H9 (cell line): ENCODE measurements around the gene WNT3A. TPM values are rescaled to one million over a fixed set of nuclear protein-coding genes. Genes with fewer than 3 reads are reported as not detected.

Source experiments
- DNase-seq: peaks from one replicate; pipeline ENCODE4 v3.0.0-alpha.2; 2017
- H2AFZ ChIP-seq: one replicate; pipeline ENCODE4 v1.6.1; 2013; ENCODE audit warnings: mild to moderate bottlenecking, low read length, control low read depth, moderate library complexity
- H2AK5ac ChIP-seq: 2 replicates; pipeline ENCODE4 v1.6.1; 2013; ENCODE audit warnings: low read length, control low read depth, mixed read lengths; ENCODE audit not compliant: insufficient read length
- H2BK120ac ChIP-seq: one replicate; pipeline ENCODE4 v1.6.1; 2013; ENCODE audit warnings: low read depth, mild to moderate bottlenecking, low read length, control low read depth, inconsistent platforms; ENCODE audit not compliant: poor library complexity, severe bottlenecking
- H2BK12ac ChIP-seq: 2 replicates; pipeline ENCODE4 v1.6.1; 2013; ENCODE audit warnings: low read length, control low read depth, mixed read lengths, low read depth; ENCODE audit not compliant: insufficient read length
- H2BK15ac ChIP-seq: 2 replicates; pipeline ENCODE4 v1.6.1; 2013; ENCODE audit warnings: low read depth, low read length, control low read depth
- H2BK20ac ChIP-seq: one replicate; pipeline ENCODE4 v1.6.1; 2013; ENCODE audit warnings: low read depth, mild to moderate bottlenecking, low read length, control low read depth, inconsistent platforms; ENCODE audit not compliant: poor library complexity, severe bottlenecking
- H2BK5ac ChIP-seq: 2 replicates; pipeline ENCODE4 v1.6.1; 2013; ENCODE audit warnings: low read length, control low read depth, mixed read lengths; ENCODE audit not compliant: insufficient read length
- H3K14ac ChIP-seq: 2 replicates; pipeline ENCODE4 v1.6.1; 2013; ENCODE audit warnings: low read length, control low read depth; ENCODE audit not compliant: insufficient read depth
- H3K18ac ChIP-seq: 2 replicates; pipeline ENCODE4 v1.6.1; 2013; ENCODE audit warnings: low read depth, mild to moderate bottlenecking, mixed read lengths, low read length, control low read depth; ENCODE audit not compliant: insufficient read length
- H3K23ac ChIP-seq: 2 replicates; pipeline ENCODE4 v1.6.1; 2013; ENCODE audit warnings: low read length, control low read depth, mixed read lengths, low read depth; ENCODE audit not compliant: insufficient read length
- H3K23me2 ChIP-seq: 2 replicates; pipeline ENCODE4 v1.6.1; 2013; ENCODE audit warnings: low read depth, mild to moderate bottlenecking, mixed read lengths, low read length, control low read depth; ENCODE audit not compliant: insufficient read length, poor library complexity, severe bottlenecking
- H3K27ac ChIP-seq: 2 replicates; pipeline ENCODE4 v1.5.1; 2013; ENCODE audit warnings: low read length, control low read depth, mixed read lengths, low read depth; ENCODE audit not compliant: insufficient read length
- H3K27me3 ChIP-seq: 2 replicates; pipeline ENCODE4 v1.6.1; 2013; ENCODE audit warnings: low read length, control low read depth, inconsistent platforms; ENCODE audit not compliant: insufficient read depth
- H3K4ac ChIP-seq: 2 replicates; pipeline ENCODE4 v1.6.1; 2013; ENCODE audit warnings: low read depth, mild to moderate bottlenecking, control low read depth, inconsistent platforms, low read length, moderate library complexity
- H3K4me1 ChIP-seq: 2 replicates; pipeline ENCODE4 v1.6.1; 2013; ENCODE audit warnings: low read length, control low read depth, inconsistent platforms; ENCODE audit not compliant: insufficient read depth
- H3K4me2 ChIP-seq: 2 replicates; pipeline ENCODE4 v1.6.1; 2013; ENCODE audit warnings: low read length, control low read depth, mixed read lengths; ENCODE audit not compliant: insufficient read length, insufficient read depth
- H3K56ac ChIP-seq: 2 replicates; pipeline ENCODE4 v1.6.1; 2013; ENCODE audit warnings: low read depth, mild to moderate bottlenecking, mixed read lengths, low read length, control low read depth; ENCODE audit not compliant: insufficient read length
- H3K79me1 ChIP-seq: 2 replicates; pipeline ENCODE4 v1.6.1; 2013; ENCODE audit warnings: low read depth, mild to moderate bottlenecking, moderate library complexity, low read length, control low read depth, inconsistent platforms; ENCODE audit not compliant: insufficient read depth, poor library complexity, severe bottlenecking
- H3K79me2 ChIP-seq: 2 replicates; pipeline ENCODE4 v1.6.1; 2013; ENCODE audit warnings: low read length, control low read depth, inconsistent platforms; ENCODE audit not compliant: insufficient read depth
- H3K9ac ChIP-seq: 2 replicates; pipeline ENCODE4 v1.6.1; 2013; ENCODE audit warnings: low read length, control low read depth, mixed read lengths; ENCODE audit not compliant: insufficient read length; ENCODE audit errors: extremely low read depth
- H3K9me3 ChIP-seq: one replicate; pipeline ENCODE4 v1.6.1; 2013; ENCODE audit warnings: low read depth, low read length, inconsistent platforms; ENCODE audit not compliant: control insufficient read depth
- H3T11ph ChIP-seq: one replicate; pipeline ENCODE4 v1.6.1; 2013; ENCODE audit warnings: mild to moderate bottlenecking, low read length, control low read depth, inconsistent platforms
- H4K20me1 ChIP-seq: one replicate; pipeline ENCODE4 v1.6.1; 2013; ENCODE audit not compliant: control insufficient read depth, insufficient read length, insufficient read depth
- H4K5ac ChIP-seq: 2 replicates; pipeline ENCODE4 v1.6.1; 2013; ENCODE audit warnings: low read depth, mild to moderate bottlenecking, mixed read lengths, low read length, control low read depth; ENCODE audit not compliant: insufficient read length
- H4K8ac ChIP-seq: replicated peaks from 2 replicates; pipeline ENCODE4 v1.6.1; 2013; ENCODE audit warnings: low read length, control low read depth, mixed read lengths, low read depth; ENCODE audit not compliant: insufficient read length
- H4K91ac ChIP-seq: 2 replicates; pipeline ENCODE4 v1.6.1; 2013; ENCODE audit warnings: low read depth, mild to moderate bottlenecking, moderate library complexity, mixed read lengths, low read length, control low read depth; ENCODE audit not compliant: insufficient read length
- H3K27ac Mint-ChIP-seq, 3 experiments: 2 replicates in 2 of 3; 3 replicates in 1 of 3; pipeline ENCODE4 v1.8.0; 2020 to 2021; ENCODE audit warnings: mixed read lengths in 3 of 3, mild to moderate bottlenecking in 1 of 3, moderate library complexity in 1 of 3
- H3K27me3 Mint-ChIP-seq: 2 replicates; pipeline ENCODE4 v1.8.0; 2021; ENCODE audit warnings: low read depth, mild to moderate bottlenecking, moderate library complexity, mixed read lengths
- H3K36me3 Mint-ChIP-seq, 3 experiments: 2 replicates in 2 of 3; 3 replicates in 1 of 3; pipeline ENCODE4 v1.8.0; 2020 to 2021; ENCODE audit warnings: low read depth in 3 of 3, mixed read lengths in 3 of 3; ENCODE audit not compliant: insufficient read depth in 1 of 3
- H3K4me1 Mint-ChIP-seq, 2 experiments: 2 replicates each; pipeline ENCODE4 v1.8.0; 2020; ENCODE audit warnings: mixed read lengths in 2 of 2
- H3K4me3 Mint-ChIP-seq, 2 experiments: 2 replicates in 1 of 2; 3 replicates in 1 of 2; pipeline ENCODE4 v1.8.0; 2020 to 2021; ENCODE audit warnings: mild to moderate bottlenecking in 2 of 2, mixed read lengths in 2 of 2, moderate library complexity in 1 of 2
- H3K9me3 Mint-ChIP-seq, 2 experiments: 2 replicates in 1 of 2; 3 replicates in 1 of 2; pipeline ENCODE4 v1.8.0; 2020; ENCODE audit warnings: mild to moderate bottlenecking in 2 of 2, mixed read lengths in 2 of 2, moderate library complexity in 1 of 2
- WGBS: extraction: QIAGEN DNeasy Blood & Tissue Kit; methylation state at CpG from one replicate; pipeline ENCODE4 v1.1.7; 2013; ENCODE audit warnings: missing lambda C conversion rate, low lambda C conversion rate, mixed read lengths; ENCODE audit not compliant: insufficient read length; ENCODE audit errors: extremely low coverage; 5-methylcytosine and 5-hydroxymethylcytosine counted together
- total RNA-seq: library from RNA; stranded (reverse); gene quantifications from 2 replicates; pipeline ENCODE4 v1.2.1, GENCODE V29; 2021
- TF ChIP-seq, protein P1 (sequence below): fragments of 200-600 bp; sonication (generic); conservative IDR thresholded peaks from 3 replicates; pipeline ENCODE4 v1.8.0; 2021; ENCODE audit warnings: antibody characterized with exemption, mild to moderate bottlenecking

The WNT3A gene
- total RNA-seq, 1 experiment from 2014 or later, result 0.17 TPM

DNA sequence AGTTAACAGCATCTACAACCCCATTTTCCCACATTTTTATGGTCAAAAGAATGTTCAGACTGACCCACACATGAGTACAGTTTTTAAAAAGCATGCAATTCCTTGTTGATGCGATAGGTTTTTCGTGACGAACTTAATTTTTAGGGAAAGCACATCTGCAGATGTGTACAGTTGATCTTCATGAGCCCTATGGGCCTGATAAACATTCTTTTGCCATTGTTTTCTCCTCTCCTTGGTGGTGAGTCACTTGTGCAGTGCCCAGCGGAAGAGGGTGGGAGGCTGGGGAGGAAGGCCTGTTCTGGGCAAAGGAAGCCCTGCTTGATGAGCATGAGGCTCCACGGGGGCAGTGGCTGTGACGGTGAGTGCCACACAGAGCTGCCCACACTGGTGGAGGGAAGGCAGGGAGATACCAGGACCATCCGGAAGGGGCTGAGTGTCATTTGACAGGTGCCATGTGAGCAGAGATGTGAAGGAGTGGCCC lies 81.0 kb downstream of the WNT3A start:
- no peak overlapping the region for H2BK5ac ChIP-seq
- H3K4me2 ChIP-seq, result no peak overlapping the region
- no peak overlapping the region for H4K8ac ChIP-seq
- peaks cover 10% of the 10 kb centered on the region for H3K23me2 ChIP-seq
- WGBS, result no CpG with 5 or more reads among the region's 7 CpGs
- peaks cover 6% of the 10 kb centered on the region for H3K4me1 ChIP-seq
- no peak overlapping the region for H3K9ac ChIP-seq
- H2BK20ac ChIP-seq, result no peak overlapping the region
- no peak overlapping the region for H3K27ac ChIP-seq
- no peak overlapping the region for H4K91ac ChIP-seq
- DNase-seq, result no peak
- no peak overlapping the region for H2BK120ac ChIP-seq
- no peak overlapping the region for H2AFZ ChIP-seq
- no peaks in the 10 kb centered on the region for H3K9me3 ChIP-seq
- no peak overlapping the region for H2BK15ac ChIP-seq
- no peak overlapping the region for H3K56ac ChIP-seq
- H2AK5ac ChIP-seq, result no peak overlapping the region
- Mint-ChIP-seq H3K27ac (no peak overlapping the region; a peak in 2 of 7 replicates), H3K4me1 (peaks cover 38 to 46% of the 10 kb centered on the region in 2 experiments), H3K9me3 (0 out of 5 replicates have a peak, but pooled peaks cover 0 to 3% of the 10 kb centered on the region in 2 experiments), H3K36me3 (peaks cover 23 to 31% (median 27%) of the 10 kb centered on the region in 3 experiments), H3K4me3 (0 out of 5 replicates have a peak overlapping the region, but pooled peaks of 1 of the 2 experiments have one; percentile 25), H3K27me3 (no peaks in the 10 kb centered on the region; the same call in 1 of the 2 replicates)
- peaks cover 95% of the 10 kb centered on the region for H3K79me2 ChIP-seq
- peaks cover 5% of the 10 kb centered on the region for H4K20me1 ChIP-seq
- H3K18ac ChIP-seq, result no peak overlapping the region
- no peak overlapping the region for H3K23ac ChIP-seq
- H3K4ac ChIP-seq, result no peak overlapping the region
- no peak overlapping the region for H3T11ph ChIP-seq
- H2BK12ac ChIP-seq, result no peak overlapping the region
- H3K27me3 ChIP-seq, result no peaks in the 10 kb centered on the region
- TF ChIP-seq, protein P1, sequence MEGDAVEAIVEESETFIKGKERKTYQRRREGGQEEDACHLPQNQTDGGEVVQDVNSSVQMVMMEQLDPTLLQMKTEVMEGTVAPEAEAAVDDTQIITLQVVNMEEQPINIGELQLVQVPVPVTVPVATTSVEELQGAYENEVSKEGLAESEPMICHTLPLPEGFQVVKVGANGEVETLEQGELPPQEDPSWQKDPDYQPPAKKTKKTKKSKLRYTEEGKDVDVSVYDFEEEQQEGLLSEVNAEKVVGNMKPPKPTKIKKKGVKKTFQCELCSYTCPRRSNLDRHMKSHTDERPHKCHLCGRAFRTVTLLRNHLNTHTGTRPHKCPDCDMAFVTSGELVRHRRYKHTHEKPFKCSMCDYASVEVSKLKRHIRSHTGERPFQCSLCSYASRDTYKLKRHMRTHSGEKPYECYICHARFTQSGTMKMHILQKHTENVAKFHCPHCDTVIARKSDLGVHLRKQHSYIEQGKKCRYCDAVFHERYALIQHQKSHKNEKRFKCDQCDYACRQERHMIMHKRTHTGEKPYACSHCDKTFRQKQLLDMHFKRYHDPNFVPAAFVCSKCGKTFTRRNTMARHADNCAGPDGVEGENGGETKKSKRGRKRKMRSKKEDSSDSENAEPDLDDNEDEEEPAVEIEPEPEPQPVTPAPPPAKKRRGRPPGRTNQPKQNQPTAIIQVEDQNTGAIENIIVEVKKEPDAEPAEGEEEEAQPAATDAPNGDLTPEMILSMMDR, result no peak
- no peak overlapping the region for H4K5ac ChIP-seq
- H3K14ac ChIP-seq, result no peak overlapping the region
- peaks cover 23% of the 10 kb centered on the region for H3K79me1 ChIP-seq
